Esophagus squamous epithelium (tissue), 4 donors: ENCODE measurements around the gene KRT76.

Experiments used
- POLR2A ChIP-seq, 4 donors: fragments of 450-650 bp; IDR thresholded peaks; one replicate each; pipeline ENCODE4 v1.6.1; 2017; ENCODE audit warnings: antibody characterized with exemption in 4 of 4, mild to moderate bottlenecking in 4 of 4, moderate library complexity in 3 of 4
- TF ChIP-seq, protein P1 (sequence below), 6 experiments: fragments of 450-650 bp in 4 of 6; fragments of 200-600 bp in 2 of 6; sonication (generic) in 2 of 6; IDR thresholded peaks; one replicate each; pipeline ENCODE4 v1.5.1; 2016 to 2019; ENCODE audit warnings: antibody characterized with exemption in 6 of 6, mild to moderate bottlenecking in 4 of 6, moderate library complexity in 4 of 6

GRCh38 chr12:52778833-52779232 is 1.7 kb upstream of the KRT76 start:
- no peak for TF ChIP-seq POLR2A (IDR thresholded peaks at IDR 0.05)
- TF ChIP-seq, protein P1, sequence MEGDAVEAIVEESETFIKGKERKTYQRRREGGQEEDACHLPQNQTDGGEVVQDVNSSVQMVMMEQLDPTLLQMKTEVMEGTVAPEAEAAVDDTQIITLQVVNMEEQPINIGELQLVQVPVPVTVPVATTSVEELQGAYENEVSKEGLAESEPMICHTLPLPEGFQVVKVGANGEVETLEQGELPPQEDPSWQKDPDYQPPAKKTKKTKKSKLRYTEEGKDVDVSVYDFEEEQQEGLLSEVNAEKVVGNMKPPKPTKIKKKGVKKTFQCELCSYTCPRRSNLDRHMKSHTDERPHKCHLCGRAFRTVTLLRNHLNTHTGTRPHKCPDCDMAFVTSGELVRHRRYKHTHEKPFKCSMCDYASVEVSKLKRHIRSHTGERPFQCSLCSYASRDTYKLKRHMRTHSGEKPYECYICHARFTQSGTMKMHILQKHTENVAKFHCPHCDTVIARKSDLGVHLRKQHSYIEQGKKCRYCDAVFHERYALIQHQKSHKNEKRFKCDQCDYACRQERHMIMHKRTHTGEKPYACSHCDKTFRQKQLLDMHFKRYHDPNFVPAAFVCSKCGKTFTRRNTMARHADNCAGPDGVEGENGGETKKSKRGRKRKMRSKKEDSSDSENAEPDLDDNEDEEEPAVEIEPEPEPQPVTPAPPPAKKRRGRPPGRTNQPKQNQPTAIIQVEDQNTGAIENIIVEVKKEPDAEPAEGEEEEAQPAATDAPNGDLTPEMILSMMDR (IDR thresholded peaks at IDR 0.05) = no peak
